GM21447 (cell line): ENCODE measurements around the gene VWA5A.
"Not testable (repeated sequence)": the region's sequence is repeated elsewhere in the genome, so short reads cannot be mapped to it uniquely, and the experiment has no call there.

ENCODE experiments used
- ATAC-seq: cut with Tn5 transposase; IDR thresholded peaks from one replicate; pipeline ENCODE4 v1.9.1; 2021; ENCODE audit not compliant: unreplicated experiment

The VWA5A gene

GRCh38 chr11:124090996-124091395 lies 24.3 kb upstream of the VWA5A start:
- no peak for ATAC-seq

GRCh38 chr11:124093330-124093729 lies 21.9 kb upstream of the VWA5A start:
- no peak for ATAC-seq

- ATAC-seq = no peak
Observed at GRCh38 chr11:124094731-124095130, 20.5 kb upstream of the VWA5A start.

- ATAC-seq = no peak
Observed at GRCh38 chr11:124096364-124096763, 18.9 kb upstream of the VWA5A start.

GRCh38 chr11:124098141-124098540 lies 17.1 kb upstream of the VWA5A start:
- no peak for ATAC-seq

GRCh38 chr11:124101737-124102136 lies 13.5 kb upstream of the VWA5A start:
- no peak for ATAC-seq

GRCh38 chr11:124108156-124108555 lies 7.1 kb upstream of the VWA5A start:
- no peak for ATAC-seq

- no peak for ATAC-seq
Observed at GRCh38 chr11:124109377-124109776, 5.9 kb upstream of the VWA5A start.

GRCh38 chr11:124110201-124110600 lies 5.0 kb upstream of the VWA5A start:
- no peak for ATAC-seq

GRCh38 chr11:124113890-124114289 lies 1.4 kb upstream of the VWA5A start:
- no peak for ATAC-seq

- ATAC-seq = peak; percentile 17
Observed at GRCh38 chr11:124115782-124116616, 749 bp downstream of the VWA5A start.

GRCh38 chr11:124119103-124119502 lies 3.9 kb downstream of the VWA5A start:
- ATAC-seq = no peak

- ATAC-seq = no peak
Observed at GRCh38 chr11:124120891-124121290, 5.6 kb downstream of the VWA5A start.

- ATAC-seq = no peak
Observed at GRCh38 chr11:124122123-124122522, 6.9 kb downstream of the VWA5A start.

- ATAC-seq = no peak
Observed at GRCh38 chr11:124123622-124124021, 8.4 kb downstream of the VWA5A start.

GRCh38 chr11:124127134-124127533 lies 11.9 kb downstream of the VWA5A start:
- not testable (repeated sequence) for ATAC-seq

GRCh38 chr11:124143034-124143433 lies 27.8 kb downstream of the VWA5A start:
- ATAC-seq = no peak

GRCh38 chr11:124147951-124148350 lies 32.7 kb downstream of the VWA5A start:
- ATAC-seq = no peak

GRCh38 chr11:124150684-124151083 lies 35.4 kb downstream of the VWA5A start:
- no peak for ATAC-seq

GRCh38 chr11:124152770-124153407 lies 37.6 kb downstream of the VWA5A start:
- ATAC-seq = no peak

- ATAC-seq = no peak
Observed at GRCh38 chr11:124153821-124154220, 38.6 kb downstream of the VWA5A start.

GRCh38 chr11:124159481-124159880 lies 44.2 kb downstream of the VWA5A start:
- ATAC-seq = no peak
